GM18873 (cell line): ENCODE data around the gene TMEM43.

Experiments used
- ATAC-seq: cut with Tn5 transposase; IDR thresholded peaks from one replicate; pipeline ENCODE4 v1.9.1; 2021; ENCODE audit warnings: mild to moderate bottlenecking, moderate library complexity, moderate number of reproducible peaks; ENCODE audit not compliant: unreplicated experiment, low FRiP score

TMEM43 gene

DNA sequence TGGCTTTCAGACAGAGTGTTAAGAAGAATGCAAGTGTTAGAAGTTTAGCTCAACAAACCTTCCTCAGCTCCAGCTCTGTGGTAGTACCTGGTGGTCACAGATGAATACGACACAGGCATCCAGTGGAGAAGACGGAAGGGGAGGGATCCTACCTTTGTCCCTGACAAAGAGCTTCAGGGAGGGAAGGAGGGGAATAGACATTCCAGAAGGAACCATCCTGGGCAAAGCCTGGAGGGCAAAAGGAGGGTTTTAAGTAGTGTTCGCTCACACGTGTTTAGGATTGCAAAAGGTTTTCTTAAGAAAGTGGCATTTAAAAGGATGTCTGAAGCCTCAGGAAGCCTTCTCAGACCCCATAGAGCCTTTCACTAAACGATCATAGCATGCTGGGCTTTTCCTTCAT is 3.0 kb upstream of the TMEM43 start:
- no peak for ATAC-seq

DNA sequence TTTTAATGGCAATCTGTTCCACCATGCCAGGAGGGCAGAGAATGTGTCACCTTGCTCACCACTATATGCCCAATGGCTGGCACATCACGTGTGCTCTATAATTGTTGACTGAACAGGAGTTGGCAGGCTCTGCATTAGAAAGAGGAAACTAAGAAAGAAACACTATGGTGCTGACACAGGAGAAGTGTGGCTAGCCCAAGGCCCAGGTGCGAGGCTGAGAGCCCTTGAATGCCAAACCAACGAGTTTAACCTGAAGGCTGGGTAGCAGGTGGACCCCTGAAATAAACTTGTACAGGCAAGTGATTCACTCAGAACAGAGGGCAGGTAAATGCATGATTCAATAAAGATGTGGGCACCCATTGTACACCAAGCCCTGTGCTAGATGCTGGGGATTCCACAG is 2.6 kb upstream of the TMEM43 start:
- ATAC-seq, result no peak

- ATAC-seq, result no peak
Measured at GRCh38 chr3:14123308-14124222, 1.3 kb upstream of the TMEM43 start.

DNA sequence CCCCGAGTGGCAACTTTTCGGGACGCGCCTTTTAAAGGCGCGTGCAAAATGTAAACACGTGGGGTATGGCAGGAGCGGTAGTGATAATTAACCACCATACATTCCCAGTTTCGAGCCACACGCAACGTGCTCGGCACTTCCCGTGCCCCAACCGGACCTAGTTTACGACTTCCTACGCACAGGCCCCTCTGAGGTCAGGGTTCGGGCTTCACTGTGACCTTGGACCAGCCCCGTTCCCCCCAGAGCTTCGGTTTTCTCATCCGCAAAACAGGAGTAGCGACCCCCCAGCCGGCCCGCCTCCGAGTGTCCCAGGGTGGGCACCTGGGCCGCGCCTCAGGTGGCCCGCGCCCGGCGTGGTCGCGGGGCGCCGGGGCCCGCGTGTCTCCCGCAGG is 633 bp upstream of the TMEM43 start:
- peak; percentile 42 for ATAC-seq

DNA sequence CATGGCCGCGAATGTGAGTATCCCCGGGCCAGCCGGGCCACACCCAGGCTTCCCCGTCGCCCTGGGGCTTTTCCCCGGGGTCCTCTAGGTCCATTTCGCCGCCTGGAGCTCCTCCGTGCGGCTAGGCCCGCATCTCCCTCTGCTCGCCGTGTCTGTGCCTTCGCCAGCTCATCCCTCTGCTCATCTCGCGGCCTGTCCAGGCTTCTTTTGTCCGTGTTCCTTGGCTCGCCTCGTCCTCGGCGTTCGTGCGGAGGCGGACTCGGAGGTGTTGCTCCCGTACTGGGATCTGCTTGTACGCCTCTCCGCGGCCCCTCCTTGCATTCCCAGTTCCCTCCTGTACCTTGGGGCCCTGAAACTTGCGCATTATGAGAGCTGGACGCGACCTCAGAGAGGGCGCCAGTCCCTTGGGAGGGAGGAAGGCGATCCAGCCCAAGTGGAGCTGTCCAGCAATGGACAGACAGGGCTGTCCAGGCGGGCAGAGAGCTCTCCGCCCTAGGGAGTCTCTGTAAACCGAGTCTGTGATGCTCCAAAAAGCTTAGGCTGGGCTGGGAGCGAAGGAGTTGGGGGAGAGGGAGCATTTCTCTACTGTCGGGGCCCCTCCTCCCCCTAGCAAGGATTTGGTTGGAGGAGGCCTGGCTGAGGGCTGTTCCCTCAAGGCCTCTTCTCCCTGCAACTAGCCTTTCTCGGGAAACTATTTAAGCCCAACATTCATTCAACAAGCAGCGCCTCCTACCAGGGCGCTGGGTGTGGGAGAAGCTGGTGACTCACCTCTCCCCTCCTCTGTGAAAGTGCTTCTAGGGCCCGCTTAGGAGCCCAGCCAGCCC is 553 bp downstream of the TMEM43 start:
- peak; percentile 17 for ATAC-seq

- ATAC-seq, result no peak
Measured at GRCh38 chr3:14126017-14126886, 1.4 kb downstream of the TMEM43 start.

GRCh38 chr3:14126887-14127505 is 2.1 kb downstream of the TMEM43 start:
- no peak for ATAC-seq

- no peak for ATAC-seq
Measured at GRCh38 chr3:14127516-14128161, 2.8 kb downstream of the TMEM43 start.

DNA sequence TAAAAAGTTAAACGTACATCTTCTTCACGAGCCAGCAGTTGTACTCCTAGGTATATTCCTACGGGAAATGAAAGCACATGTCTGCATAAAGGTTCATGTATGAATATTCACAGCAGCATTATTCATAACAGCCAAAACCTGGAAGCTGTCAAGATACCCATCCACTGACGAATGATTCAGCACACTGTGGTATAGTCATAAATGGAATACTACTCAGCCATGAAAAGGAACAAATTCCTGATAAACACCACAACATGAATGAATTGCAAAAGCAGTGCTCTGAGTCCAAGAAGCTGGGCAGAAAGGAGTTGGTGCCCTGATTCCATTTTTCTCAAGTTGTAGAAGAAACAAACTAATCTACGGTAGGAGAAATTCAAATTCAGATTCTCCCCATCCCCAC is 3.9 kb downstream of the TMEM43 start:
- ATAC-seq, result no peak

DNA sequence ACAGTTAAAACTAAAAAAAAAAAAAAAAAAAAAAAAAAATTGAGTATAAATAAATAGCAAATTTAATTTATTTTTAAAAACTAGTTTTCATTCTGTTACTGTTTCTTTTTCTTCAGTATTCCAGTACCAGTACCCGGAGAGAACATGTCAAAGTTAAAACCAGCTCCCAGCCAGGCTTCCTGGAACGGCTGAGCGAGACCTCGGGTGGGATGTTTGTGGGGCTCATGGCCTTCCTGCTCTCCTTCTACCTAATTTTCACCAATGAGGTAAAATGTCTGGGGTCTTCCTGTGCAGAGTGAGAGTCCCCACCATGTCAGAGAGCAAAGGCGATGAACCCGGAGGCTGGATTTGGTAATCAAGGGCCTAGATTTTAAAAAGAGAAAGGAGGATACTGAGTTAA is 4.4 kb downstream of the TMEM43 start:
- ATAC-seq, result no peak

- no peak for ATAC-seq
Measured at GRCh38 chr3:14130230-14130629, 5.4 kb downstream of the TMEM43 start.

DNA sequence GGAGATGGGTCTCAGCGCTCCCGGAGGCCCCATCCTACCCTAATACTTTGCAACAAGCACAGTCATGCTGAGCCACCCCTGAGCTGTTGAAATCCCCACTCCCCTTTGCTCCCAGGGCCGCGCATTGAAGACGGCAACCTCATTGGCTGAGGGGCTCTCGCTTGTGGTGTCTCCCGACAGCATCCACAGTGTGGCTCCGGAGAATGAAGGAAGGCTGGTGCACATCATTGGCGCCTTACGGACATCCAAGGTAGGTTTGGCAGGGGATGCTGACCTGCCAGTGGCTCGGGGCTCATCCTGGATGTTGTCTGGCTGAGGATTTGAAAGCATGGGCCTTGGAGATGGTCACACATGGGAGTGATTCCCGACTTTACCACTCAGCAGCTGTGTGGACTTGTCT is 5.9 kb downstream of the TMEM43 start:
- ATAC-seq, result no peak

- ATAC-seq, result no peak
Measured at GRCh38 chr3:14131134-14131533, 6.3 kb downstream of the TMEM43 start.

GRCh38 chr3:14132120-14132519 is 7.3 kb downstream of the TMEM43 start:
- ATAC-seq, result no peak

GRCh38 chr3:14132689-14133088 is 7.8 kb downstream of the TMEM43 start:
- no peak for ATAC-seq

DNA sequence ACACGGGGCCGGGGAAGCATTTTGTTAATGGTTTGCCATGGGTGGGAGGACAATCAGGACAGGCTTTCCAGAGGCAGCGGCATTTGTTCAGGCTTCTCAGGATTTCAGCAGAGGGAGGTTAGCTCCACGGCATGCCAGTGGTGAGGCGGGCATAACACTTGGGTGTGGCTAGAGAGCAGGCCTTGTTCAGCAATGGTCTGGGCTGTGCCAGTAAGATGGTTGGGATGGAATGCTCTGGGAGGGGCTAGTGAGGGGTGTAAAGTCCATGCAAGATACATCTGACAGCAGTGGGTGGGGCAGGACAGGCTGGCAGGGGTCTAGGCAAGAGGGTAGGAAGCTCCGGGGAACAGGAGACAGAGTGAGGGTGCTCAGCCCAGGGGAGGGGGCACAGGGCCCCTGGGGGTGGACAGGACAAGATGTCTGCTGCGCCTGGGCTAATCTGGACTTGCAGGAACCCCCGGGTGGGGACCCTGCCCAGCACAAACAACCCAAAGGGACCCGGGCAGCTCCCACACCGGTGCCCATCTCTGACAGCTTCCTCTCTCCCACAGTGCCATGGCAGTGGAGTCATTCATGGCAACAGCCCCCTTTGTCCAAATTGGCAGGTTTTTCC is 8.4 kb downstream of the TMEM43 start:
- ATAC-seq, result no peak

DNA sequence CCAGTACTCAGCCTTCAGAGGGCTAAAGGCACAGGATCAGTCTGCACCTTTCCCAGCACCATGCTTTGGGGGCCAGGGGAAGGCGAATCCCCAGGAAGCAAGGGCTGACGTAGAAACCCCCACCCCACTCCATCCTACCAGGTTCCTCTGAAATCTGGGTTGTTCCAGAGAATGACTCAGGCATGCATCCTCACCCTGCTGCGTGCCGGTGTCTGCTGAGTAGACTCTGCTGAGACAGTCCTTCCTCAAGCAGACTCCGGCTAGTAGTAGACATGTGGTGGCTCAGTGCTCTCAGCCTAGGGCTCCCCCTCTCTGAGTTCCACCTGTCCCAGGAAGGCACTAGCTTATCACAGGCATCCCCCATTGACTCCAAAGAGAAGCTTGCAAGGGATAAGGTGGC is 9.0 kb downstream of the TMEM43 start:
- no peak for ATAC-seq

- ATAC-seq, result no peak
Measured at GRCh38 chr3:14134291-14134690, 9.4 kb downstream of the TMEM43 start.

DNA sequence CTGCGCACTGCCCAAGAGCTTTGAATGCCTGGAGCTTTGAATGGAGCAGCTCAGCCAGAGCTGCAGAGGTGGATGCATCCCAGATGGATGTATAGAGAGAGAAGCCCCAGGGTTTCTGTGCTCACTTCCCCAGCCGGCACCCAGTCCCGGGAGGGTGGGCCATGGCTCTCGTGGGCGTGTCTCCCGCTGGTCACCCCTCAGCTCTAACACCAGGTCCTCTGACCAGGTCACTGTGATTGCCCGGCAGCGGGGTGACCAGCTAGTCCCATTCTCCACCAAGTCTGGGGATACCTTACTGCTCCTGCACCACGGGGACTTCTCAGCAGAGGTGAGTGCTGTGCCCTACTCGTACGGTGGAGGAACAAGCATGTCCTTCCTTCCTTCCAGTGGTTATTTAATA is 10.7 kb downstream of the TMEM43 start:
- no peak for ATAC-seq
